GM12872 (cell line): ENCODE measurements around the gene STXBP2.

Source experiments
- CTCF ChIP-seq: IDR thresholded peaks from 3 replicates; pipeline ENCODE4 v1.5.1; 2011; ENCODE audit warnings: low read depth, mild to moderate bottlenecking, low read length, moderate library complexity; ENCODE audit not compliant: insufficient read depth

Gene STXBP2

GRCh38 chr19:7631577-7631976 is 5.3 kb upstream of the STXBP2 start:
- no peak for TF ChIP-seq CTCF

- TF ChIP-seq CTCF = no peak
These were observed 4.3 kb upstream of the STXBP2 start for GRCh38 chr19:7632340-7633203.

- TF ChIP-seq CTCF = no peak
These were observed 3.2 kb upstream of the STXBP2 start, which contains the start of gene PCP2 for GRCh38 chr19:7633698-7634097. PCP2 (minus strand) TSS chr19:7633719; CDS start chr19:7633457, 262 bp downstream.

- no peak for TF ChIP-seq CTCF
These were observed 1.2 kb upstream of the STXBP2 start for GRCh38 chr19:7635670-7636069.

- no peak for TF ChIP-seq CTCF
These were observed 606 bp upstream of the STXBP2 start for GRCh38 chr19:7636317-7636690.

GRCh38 chr19:7637374-7638256 is 705 bp downstream of the STXBP2 start:
- no peak for TF ChIP-seq CTCF

- no peak for TF ChIP-seq CTCF
These were observed 2.0 kb downstream of the STXBP2 start for GRCh38 chr19:7638802-7639465.
